Tibial nerve (tissue), 3 donors: ENCODE measurements around the gene RARA.

Source experiments
- EP300 ChIP-seq, 2 donors: sonication (generic); formaldehyde crosslinking; IDR thresholded peaks; one replicate each; pipeline ENCODE4 v1.6.1; 2017; ENCODE audit warnings: antibody characterized with exemption in 2 of 2, mild to moderate bottlenecking in 1 of 2
- POLR2A ChIP-seq, 2 donors: fragments of 450-650 bp; IDR thresholded peaks; one replicate each; pipeline ENCODE4 v1.6.1; 2017; ENCODE audit warnings: antibody characterized with exemption in 2 of 2, mild to moderate bottlenecking in 2 of 2, moderate library complexity in 2 of 2

- TF ChIP-seq EP300 (IDR thresholded peaks at IDR 0.05) (no peak), POLR2A (IDR thresholded peaks at IDR 0.05) (no peak)
Measured at GRCh38 chr17:40318830-40319391, 9.9 kb downstream of the RARA start.
